HG02840 (cell line): ENCODE measurements around the gene EPB41L4A.

ENCODE experiments used
- ATAC-seq: cut with Tn5 transposase; IDR thresholded peaks from one replicate; pipeline ENCODE4 v1.9.1; 2021; ENCODE audit warnings: mild to moderate bottlenecking, moderate library complexity, moderate number of reproducible peaks; ENCODE audit not compliant: unreplicated experiment, low FRiP score

EPB41L4A gene

DNA sequence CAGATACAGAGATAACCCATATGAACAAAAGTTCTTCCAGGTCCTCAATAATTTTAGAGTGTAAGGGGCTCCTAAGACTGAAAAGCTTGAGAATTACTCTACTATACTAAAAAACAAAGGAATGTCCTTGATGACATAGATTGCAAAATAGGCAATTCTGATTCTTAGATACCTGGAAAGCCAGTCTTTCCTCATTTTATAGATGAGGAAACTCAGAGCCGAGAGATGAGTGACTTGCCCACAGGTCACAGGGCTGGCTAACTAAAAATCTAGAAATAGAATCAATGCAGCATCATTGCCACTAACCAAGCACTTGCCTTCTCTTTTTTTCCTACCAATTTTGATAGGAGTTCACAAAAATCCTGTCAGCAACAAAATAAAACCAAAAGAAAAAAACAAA, 101.2 kb downstream of the EPB41L4A start:
- no peak for ATAC-seq

DNA sequence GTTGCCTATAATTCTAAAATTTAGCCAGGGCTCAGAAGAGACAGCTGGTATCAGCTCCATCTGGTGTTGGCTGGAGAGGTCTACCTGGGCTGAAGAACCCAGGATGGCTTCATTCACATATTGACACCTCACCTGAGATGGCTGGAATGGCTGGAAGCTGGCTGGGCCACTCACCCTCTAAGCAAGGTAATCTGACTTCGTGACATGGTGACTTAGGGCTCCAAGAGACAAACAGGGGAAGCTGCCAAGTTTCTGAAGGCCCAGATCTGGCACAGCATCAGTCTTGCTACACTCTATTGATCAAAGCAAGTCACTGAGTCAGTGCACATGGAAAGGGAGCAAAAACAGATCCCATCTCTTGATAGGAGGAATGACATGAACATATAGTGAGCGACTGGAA, 102.3 kb downstream of the EPB41L4A start:
- no peak for ATAC-seq

DNA sequence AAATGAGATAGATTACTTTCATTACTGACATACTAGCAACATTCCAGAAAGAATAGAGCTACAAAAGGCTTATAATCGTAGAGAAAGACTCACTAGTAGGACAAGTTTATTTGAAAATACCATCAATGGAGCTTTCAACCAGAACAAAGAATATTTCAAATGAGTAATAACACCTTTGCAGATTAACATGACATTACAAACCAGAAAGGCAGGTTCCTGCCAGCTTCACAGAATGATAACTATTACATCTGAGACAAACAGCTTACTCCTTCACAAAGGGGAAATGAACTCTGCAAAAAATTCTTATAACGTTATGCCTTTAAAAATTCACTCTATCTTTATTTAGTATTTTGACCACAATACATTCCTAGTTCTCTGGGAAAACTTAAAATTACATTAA, 103.1 kb downstream of the EPB41L4A start:
- no peak for ATAC-seq

DNA sequence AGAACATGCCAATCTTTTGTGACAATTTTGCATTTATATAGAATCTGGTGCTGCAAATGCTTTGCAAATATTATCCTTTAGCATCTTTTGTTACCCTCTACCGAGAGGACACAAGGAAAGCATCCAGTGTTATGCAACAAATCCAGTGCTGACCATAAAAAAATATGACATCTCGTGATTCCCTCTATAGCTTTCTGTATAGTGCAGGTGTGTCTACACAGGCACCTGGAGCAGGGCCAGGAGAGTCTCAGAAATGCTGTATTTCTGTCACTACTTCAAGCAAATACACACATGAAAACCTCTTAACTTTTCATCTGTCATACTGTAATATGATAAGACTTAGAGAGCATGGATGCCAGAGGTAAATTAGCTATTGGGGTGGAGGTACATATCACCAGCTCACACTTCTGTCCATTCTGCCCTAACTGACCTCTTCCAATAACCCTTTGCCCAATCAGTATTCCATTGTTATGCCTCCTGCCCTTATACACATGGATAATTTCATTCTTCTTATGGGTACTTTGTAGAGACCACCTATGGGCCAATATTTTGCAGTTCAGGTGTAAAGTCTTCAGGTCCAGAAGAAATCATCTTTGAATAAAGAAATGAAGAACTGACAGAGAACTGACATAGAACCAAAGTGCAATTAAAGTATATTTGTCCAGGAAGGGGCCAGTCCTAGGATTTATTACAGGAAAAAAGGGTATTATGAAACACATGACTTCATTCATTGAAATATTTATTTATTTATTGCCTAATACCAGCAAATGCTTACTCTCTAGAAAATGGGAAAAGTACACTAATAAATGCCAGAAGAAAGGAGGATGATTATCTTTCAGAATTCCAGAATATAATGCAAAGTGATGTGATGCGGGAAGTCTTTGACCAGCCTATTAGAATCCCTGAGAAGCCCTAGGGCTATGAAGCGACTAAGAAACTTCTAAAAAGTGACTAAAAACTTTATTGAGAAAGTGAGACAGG, 106.5 kb downstream of the EPB41L4A start:
- no peak for ATAC-seq

DNA sequence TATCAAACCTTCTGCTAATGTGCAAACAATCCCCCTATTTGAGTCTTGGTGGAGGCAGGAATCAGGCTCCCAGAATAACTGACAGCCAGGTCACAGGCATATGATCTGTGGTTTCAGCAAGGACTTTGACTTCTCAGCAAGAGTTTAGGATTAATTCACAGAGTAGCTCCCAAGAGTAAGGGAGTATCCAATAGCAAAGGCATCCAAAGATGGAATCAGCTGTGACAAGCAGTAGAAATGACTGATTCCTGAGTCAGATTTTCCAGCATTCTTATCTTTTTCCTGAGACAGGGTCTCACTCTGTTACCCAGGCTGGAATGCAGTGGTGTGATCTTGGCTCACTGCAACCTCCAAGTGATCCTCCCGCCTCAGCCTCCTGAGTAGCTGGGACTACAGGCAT, 108.3 kb downstream of the EPB41L4A start:
- ATAC-seq, result no peak

DNA sequence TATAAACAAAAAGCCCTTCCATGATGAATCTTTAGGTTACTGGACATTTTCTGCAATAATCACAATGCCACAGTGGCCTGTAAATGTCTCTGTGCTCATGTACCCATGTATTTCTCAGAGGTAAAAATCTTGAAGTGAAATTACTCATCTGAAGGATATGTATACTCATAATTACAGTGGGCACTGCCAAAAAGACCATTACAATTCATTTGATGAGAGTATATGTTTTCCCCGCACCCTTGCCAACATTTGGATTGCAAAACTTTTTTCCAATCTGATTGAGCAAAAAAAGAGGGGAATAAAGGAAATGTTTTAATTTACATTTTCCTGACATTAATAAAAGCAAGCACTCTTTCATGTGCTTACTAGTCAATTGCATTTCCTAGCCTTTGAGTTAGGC, 110.5 kb downstream of the EPB41L4A start:
- no peak for ATAC-seq

DNA sequence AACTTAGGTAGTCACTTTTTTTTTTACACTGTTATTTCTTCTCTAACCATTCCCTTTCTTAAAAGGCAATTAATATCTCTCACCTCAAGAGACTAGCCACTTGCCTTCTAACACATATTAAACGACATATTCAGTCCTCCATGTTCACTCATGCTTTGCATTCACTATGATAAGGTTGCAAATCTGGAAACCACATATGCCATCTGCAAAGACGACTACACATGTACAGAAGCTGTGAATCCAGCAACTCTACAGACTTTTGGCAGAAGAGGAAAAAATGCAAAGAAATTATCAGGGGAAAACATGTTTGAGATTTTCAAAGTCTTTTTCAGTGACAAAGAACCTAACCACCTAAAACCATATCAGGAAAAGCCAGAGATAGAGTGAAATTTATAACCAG, 112.1 kb downstream of the EPB41L4A start:
- ATAC-seq, result no peak

DNA sequence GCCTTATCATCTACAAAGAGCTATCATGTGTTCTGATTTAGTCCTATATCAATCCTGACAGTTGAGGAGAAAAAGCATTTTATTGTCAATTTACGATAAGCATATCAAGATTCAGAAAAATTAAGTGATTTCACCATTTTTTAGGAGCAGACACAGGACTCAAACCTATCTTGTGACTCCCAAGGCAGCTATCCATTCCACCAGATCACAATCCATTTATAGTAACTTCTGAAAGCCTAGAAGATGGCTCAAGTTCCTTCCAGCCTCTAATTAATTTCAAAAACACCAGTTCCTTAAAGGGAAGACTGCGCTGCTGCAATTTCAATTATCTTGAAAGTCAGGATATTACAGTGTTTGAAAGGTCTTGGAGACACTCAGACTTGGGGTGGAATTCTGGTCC, 114.3 kb downstream of the EPB41L4A start:
- ATAC-seq, result no peak

DNA sequence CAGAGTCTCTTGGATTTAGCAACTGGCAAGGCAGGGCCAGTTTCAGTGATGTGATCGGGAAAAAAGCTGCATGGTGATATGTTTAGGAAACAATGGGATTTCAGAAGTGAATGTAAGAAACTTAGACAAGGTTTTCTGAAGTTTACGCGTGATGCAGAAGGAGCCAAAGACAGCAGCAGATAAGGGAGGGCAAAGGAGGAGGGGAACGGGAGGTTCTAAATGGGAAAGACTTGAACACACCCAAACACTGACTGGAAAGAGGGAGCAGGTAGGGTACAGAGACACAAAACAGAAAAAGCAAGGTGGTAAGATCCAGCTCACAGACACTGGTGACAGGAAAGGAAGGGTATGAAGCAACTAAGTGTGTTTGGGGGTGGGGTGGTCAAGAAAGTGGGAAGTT, 115.4 kb downstream of the EPB41L4A start:
- no peak for ATAC-seq

DNA sequence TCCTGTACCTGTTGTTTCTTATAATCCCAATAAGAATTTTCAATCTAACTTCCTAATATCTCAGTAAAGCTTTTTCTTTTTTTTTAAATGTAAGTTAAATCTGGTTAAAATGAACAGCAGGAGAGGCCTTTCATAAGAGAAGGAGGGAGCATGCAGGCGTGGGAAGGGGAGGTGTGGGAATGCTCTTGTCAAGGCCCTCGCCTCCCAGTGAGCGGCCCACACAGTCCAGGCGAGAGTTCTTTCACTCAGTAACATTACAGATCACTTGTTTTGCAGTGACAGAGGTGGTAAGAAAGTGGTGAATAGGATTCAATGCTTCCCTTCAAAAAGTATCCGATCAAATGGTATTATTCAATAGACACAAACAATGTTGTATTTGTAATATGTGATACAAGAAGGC, 125.0 kb downstream of the EPB41L4A start:
- ATAC-seq, result no peak

DNA sequence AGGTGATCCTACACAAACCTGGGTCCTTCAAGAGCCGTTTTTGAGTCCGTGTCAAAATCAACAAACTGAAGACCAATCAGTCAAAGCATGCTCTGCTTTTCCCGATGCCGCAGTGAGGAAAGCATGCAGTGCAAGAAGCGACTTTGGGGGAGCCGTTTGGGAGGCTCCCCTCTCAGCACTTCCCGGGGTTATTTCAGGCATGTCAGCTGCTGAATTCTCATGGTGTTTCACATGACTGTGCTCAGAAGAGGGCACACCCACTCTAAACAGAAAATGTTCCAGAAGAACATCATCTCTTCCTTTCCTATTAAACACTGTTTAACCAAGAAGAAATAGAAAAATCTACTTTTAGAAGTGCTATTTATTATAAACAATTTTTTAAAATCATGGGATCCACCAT, 125.5 kb downstream of the EPB41L4A start:
- no peak for ATAC-seq

DNA sequence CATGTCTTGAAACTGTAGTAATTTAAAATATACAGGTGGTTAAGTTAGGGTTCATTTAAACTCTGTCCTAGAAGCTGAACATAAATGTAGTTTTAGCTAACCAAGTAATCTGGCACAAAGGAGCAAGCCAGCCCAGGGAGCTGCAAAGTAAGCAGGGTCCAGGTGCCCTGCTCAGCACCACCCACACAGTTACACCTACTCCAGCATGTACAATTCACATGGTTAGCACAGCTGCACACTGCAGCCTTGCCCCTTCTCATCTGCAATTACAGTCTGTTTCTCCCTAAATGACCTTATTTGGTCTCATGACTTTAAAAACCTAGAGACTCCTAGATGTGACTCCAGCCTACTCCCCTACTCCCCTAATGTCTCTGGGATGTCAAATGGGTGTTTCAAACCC, 128.4 kb downstream of the EPB41L4A start:
- no peak for ATAC-seq

DNA sequence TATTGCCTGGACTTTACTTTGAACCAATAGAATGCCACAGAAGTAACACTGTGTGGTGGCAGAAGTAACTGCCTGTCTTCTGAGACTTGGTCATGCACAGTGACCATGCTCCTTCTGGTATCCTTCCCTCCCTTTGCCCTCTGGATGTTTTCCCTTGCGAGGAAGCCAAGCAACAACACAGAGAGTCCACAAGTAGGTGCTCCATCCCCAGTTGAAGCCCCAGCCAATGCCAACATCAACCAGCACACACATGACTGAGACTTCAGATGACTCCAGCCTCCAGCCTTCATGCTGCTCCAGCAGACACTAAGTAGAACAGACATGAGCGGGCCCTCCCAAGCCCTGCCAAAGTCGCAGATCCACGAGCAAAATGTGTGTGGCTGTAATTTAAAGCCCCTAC, 129.6 kb downstream of the EPB41L4A start:
- no peak for ATAC-seq

DNA sequence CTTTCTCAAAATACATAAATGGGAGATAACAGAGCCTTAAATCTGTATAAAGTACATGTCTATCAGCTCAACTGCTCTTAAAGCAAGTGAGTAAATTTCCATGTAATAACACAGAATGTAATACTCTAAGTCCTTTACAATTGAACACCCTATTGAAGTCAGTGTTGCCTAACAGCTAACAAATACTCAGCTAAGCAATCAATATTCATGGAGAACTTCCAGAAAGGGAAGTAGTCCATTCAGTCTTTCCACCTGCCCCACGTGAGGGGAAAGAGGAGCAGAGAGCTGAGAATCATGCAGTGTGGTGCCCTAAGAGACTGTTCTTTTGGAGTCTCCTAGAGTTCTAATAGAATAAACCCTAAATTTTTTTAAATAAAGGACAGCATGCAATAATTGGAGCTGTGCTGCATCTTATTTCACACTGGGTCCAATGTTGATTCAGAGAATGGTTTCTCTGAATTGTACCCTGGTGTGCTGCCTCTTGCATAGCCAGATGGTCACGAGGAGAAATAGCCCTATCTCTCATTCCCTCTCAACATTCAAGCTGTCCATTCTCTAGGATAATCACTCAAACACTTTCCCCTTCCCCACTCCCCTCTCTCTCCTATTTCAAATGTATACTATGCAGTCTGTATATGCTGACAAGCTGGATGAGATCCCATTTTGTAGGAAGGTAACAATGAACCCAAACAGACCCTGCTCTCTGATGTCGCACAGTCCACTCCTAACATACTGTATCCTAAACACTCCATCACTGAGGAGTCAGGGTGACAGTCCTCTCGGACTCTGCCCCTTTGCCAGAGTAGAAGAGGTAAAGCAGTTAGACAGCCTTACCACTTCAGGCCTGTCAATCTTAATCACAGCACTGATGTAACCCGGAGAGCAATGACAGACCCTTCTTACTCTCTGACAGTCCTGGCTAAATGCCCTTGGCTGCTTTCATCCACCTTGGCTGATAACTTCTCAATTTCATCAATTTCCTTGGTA, 134.8 kb downstream of the EPB41L4A start:
- no peak for ATAC-seq

DNA sequence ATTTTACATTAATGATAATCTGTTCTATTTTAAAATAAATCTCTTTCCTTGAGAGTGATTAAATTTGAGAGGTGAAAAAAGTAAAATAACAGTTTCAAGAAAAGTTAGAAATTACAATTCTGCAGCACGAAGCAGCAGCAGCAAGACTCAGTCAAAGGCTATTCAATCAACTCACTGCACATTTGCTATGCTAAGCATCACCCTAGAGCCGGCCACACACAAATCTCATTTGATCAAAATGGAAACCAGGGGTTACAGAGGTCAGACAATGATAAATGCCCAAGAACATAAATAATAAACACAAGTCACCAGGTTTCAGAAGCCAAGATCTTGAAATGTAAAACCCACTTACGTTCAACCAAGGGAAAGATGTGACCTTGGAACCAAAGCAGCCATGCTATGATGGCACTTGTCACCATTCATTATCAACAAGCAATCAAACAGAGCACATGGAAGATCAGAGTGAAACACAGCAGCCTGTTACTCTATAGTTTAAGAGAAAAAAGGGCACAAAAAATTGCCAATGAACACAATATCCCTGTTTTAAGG, 136.0 kb downstream of the EPB41L4A start:
- no peak for ATAC-seq

DNA sequence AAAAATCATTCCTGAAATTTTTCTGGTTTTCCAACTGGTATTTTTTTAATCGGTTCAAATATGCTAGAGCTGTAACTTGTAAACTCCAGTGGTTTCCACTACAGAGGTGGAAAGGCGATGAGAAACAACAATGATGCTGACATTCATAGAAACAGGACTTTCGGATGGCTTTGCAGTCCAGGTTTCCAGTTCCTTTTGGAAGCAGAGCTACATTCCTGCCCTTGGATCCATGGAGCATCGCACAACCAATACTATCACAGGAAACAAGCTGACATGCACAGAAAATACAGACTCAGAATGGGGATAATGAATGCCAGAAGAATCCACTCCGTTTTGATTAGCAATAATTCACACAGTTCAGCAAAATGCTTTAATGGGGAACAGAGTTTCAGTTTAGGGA, 140.0 kb downstream of the EPB41L4A start:
- ATAC-seq, result no peak

DNA sequence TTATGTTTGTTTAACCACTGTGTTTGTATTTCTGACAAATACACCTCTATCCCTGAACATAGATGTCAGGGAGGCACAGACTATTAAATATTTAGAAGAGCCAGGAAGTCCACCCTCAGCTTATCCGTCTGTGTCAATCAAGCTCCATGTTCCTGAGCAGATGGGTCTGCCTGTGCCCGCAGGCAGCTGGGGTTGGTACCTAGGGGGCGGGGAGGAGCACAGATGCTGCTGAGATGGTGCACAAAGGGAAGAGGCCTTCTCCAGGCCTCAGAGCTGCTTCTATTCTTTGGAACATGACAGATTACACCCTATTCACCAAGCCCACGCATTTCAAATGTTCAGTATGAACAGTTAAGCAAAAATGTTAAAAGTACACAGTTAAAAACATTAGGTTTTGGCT, 142.1 kb downstream of the EPB41L4A start:
- ATAC-seq, result no peak

DNA sequence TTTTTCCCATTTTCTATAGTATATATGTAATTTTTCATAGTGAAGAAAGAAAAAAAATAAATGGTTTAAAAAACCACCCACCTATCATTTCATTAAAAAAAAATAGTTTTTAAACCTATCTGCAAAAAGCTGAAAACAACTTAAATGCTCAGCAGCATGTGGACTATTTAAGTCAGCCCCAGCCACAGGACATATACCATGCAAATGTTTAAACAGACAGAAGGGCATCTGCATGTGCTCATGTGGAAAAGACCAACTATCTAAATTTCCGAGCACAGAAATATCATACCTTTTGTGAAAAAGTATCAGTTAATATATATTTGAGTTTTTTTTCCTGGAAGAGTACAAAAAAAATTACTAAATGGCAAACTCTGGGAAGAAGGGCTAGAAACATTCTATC, 143.4 kb downstream of the EPB41L4A start:
- ATAC-seq, result no peak

DNA sequence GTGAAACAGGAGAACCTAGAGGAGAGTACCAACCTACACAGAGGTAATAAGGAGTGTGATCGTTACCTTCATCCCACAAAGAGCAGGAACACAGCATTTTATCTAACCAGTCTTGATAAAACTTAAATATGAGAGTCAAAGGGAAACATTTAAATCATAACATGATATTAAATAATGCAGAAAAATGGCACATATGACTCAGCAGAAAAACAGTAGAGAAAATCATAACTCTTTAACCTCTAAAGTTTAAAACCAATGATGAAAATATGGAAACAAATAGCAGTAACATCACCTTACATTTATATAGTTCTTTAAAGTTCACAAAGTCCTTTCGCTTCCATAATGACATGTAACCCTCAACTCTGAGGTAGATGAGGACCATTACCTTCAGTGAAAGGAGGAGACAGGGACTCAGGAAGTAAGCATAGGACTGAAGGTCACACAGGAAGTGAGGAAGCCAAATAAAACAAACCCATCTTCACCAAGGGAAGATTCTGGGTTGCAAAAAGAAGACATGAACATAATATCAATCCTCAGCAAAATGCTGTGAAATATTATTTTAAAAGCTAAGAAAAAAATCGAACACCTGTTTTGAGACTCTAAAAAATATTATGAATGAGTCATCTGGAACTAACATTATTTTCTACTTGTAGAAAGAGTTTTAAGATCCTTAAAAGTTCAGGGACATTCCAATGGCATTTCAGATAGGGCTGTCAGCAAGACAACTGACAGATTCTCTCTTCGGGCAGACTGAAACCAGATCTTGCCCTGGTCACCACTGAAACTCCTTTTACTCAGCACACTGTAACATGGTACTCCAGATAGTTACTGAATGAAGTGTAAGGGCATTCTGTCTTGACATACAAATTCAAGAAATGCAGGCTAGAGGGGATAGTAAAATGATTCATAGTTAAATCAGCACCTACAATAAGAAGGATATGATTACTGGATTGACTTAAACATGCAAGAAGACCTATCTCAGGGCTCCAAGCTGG, 148.5 kb downstream of the EPB41L4A start:
- ATAC-seq, result no peak

DNA sequence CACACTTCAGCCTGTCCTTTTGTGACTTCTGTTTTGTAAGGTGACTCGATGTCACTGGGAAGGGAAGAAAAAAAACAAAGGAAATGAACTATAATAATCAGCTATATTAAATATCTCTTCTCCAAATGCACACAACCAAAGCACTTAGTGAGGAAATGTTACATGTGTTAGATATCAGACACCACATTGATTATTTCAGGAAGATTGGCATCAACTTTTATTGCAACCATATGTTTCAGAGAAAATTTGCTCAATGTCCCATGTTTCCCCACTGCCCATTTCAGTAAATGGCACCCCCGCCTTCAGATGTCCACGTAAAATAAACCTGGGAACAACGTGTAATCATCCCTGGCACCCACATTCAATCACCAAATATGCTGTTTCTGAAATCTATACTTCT, 151.8 kb downstream of the EPB41L4A start:
- ATAC-seq, result no peak
